GM19240 (cell line): ENCODE data around the gene P2RY1.

Experiments
- DNase-seq: peaks from one replicate; pipeline ENCODE4 v3.0.0; 2011; ENCODE audit warnings: low spot score; ENCODE audit not compliant: insufficient read length

Gene P2RY1, protein sequence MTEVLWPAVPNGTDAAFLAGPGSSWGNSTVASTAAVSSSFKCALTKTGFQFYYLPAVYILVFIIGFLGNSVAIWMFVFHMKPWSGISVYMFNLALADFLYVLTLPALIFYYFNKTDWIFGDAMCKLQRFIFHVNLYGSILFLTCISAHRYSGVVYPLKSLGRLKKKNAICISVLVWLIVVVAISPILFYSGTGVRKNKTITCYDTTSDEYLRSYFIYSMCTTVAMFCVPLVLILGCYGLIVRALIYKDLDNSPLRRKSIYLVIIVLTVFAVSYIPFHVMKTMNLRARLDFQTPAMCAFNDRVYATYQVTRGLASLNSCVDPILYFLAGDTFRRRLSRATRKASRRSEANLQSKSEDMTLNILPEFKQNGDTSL

DNA sequence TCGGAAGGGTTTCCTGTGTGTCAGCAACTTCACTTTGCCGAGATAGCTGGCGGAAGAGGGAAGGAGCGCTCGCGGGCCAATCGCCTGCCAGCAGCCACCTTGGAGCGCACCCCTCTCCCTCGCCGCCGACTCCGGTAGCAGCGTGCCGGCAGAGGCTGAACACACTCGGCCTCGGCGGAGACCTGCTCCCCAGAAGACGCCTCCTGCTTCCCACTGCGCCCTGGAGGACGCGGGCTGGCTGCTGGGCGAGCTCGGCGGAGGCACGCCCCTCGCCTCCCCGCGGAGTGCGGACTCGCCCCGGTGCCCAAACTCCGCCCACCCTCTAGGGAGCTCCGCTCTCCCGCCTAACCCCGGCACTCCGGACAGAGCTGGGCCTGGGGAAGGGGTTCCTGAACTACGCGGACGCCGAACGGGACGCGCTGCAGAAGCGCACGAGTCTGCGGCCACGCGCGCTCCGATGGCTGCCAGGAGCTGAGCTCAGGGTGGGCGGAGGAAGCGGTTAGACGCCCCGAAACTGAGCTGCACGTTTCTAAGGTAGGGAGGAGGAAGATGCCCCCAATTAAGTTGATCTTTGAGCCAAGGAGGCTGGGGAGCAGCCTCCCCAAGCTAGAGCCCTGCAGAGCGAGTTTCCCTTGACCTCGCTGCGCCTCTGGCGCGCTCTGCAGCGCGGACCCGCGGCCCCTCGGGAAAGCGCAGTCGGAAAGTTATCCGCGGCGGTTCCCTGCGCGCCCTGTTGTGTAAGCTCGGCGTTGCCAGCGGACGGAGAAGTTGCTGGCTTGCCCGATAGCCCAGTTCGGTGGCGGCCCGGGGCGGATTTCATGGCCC is at the start of gene P2RY1:
P2RY1 (plus strand) TSS at position 356 of the 825 bp plus-strand sequence. CDS start 652 bp downstream, outside the sequence.
- DNase-seq = peak; percentile 27

DNA sequence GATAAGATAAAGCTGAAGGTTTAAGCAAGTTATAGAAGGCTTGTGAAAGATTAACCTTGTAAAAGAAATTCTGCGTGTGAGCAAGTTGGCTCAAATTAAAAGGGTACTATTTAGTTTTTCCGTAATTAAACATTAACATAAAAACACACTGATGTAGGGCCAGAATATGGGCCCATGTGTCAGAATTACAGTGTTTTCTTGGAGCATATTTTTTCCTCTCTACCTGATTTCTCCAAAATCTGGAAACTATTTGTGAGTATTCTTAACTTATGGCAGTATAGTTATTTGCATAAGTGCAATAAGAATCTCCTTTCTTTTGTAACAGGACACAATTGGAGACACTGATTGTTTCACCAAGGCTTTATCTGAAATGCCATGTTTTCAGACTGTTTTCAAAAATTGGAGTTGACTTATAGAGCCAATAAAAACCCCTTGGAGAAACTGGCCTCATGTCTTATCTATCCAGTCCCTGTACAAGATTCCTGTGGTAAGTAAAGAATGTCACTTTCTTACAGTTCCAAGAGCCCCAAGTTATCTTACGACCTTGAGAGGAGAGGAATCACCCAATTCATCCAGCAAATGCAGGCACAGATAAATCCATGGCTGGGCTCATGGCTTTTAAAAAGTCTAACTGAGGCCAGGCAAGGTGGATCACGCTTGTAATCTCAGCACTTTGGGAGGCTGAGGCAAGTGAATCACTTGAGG is 47.8 kb upstream of the P2RY1 start:
- DNase-seq = no peak

DNA sequence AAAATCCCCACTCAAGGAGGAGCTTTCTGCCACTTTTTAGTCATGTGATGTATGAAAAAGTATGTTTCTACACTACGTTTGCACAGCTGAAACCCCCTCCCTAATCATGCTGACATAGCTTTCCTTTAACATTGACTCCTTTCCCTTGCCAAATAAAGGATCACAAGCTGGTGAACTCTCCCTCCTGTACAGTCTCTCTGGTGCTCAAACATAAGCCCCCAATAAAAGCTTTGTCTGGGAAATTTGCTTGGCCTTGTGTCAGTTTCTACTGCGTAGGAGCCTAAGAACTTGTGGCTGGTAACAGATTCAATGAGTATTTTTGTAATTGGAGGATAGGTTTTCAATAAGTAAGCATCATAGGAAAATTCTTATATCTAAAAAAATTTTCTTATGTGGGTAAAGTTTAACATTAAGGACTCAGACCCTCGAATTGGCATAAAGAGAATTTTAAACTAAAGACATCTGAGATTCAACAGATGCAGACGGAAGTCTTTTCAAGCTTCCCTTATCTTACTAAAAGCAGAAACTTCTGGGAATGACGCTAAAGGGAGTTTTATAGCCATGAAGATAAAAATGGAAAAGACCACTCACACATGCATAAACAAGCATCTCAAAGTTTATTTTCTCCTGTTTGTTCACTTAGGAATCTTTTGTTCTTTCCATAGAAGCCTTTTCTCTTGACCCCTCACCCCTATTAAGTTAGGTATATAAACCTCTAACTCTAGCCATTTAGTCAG is 44.1 kb upstream of the P2RY1 start:
- no peak for DNase-seq

DNA sequence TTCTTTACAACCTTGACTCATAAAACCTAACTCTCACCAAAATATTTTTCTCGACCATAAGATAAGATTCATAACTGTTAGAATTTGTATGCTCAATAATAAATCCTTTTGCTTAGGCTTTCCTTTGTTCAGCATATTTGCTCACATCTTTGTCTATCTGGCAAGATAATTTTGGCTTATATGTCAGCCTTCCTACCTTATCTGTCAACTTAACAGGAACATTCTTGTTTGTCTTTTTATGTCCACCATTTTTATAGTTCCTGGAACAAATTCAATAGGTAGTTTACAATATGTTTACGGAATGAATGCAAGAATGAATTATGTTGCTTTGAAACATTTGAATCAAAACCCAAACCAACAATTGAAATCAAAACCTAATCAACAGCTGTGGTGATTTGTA is 41.0 kb upstream of the P2RY1 start:
- DNase-seq = no peak

DNA sequence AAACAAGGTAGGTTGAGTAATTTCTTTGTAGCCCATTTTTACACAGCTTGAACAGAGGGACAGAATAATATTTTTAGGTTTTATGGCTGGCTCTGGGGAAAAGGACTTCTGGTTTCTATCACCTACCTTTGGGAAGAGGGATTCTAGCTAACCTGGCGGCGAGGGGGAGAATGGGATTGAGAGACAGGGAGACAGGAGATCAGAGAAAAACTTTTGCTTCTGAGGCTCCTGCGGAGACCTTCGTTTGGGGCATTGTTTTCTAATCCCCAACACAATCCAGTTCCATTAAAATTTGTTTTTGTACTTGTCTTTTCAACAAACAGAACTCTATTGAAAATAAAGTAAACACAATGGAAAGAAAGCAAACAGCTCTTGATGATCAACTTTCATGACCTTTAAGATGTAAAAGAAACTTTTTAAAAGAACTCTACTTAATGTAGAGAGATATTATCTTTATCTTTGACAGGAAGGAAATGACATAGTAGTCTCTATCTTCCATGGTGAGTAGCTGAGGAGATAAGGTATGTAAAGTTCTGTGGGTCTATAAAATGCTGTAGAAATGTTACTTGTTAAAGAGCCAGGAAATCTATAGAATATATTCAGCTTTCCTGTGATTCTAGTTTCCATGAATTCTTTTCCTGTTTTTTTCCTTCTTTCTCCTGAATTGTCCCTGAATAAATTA is 37.0 kb upstream of the P2RY1 start:
- DNase-seq = no peak

DNA sequence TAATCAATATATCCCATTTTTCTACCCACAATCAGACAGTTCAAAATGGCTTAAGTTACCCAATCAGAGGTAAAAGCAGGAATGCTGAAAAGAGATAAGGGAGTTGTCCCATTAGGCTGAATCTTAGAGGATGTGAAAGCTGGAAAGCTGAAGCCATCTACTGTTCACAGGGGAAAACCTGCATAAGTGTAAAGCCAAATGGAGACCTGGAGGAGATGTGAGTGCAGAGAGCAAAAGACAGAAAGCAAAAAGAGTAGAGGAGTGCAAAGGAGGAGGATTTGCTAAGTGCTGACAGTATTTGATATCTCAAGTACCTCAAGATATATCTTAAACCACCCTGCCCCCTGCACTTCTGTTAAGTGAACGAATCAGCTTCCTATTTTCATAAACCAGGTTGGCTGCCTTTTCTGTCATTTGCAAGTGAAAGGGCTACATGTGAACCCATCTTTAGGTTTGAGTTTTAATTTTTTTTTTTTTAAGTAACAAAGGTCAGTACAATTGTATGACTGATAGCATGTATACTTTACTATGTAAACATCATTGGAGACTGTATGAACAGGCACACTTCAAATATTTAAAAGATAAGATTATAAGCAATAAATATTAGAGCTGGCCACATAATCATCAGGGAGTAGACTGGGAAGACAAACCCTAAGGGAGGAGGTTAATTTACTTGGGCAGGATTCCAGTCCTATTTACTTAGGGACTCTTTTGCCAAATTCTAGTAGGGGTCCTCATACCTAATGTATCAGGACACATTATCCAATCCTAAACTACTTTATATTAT is 22.8 kb upstream of the P2RY1 start:
- DNase-seq = no peak

DNA sequence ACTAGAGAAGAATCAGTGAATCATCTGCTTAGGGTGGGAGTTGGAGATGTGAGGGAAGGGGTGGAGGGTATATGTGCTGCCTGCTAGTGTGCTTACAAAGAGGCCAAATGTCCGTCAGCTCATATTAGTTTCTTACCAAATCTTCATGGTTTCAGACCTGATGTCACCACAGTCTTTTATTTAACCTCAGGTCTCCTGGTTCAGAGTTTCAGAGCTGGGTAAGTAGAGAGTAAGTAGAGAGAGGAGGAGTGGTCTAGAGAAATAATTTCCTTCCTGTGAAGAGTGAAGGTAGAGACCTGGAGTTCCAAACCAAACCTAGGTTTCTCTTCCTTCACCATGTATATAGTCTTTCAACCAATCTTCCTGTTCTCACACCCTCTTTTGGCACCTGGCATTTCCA is 17.5 kb upstream of the P2RY1 start:
- DNase-seq = no peak

DNA sequence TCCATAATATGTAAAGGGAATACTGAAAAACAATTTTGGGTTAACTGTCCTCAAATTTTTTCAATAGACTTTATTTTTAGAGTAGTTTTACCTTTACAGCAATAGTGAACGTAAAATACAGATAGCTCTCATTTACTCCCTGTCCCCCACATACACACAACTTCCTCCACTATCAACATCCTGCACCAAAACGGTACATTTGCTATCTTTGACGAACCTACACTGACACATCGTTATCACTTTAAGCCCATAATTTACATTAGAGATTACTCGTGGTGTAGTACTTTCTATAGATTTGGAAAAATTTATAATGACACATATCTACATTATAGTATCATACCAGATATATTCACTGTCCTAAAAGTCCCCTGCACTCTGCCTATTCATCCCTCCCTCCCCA is 16.9 kb upstream of the P2RY1 start:
- DNase-seq = no peak

DNA sequence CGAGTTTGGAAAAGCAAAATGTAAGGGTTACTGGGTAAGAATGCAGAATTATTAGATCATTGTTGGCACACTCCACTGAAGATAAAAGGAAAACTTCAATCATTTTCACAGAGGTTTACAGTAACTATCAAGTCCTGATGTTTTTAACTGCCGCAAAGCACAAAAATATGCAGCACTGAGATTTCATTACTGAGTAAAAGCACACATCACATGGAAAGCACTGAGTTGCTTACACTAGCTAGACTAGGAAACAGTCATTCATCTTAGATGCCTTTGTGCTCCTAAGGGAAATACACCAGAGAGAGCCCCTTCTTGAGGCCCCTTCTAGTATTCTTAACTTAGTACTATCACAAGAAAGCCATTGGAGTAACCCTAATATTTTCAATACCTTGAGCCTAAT is 11.8 kb upstream of the P2RY1 start:
- no peak for DNase-seq

DNA sequence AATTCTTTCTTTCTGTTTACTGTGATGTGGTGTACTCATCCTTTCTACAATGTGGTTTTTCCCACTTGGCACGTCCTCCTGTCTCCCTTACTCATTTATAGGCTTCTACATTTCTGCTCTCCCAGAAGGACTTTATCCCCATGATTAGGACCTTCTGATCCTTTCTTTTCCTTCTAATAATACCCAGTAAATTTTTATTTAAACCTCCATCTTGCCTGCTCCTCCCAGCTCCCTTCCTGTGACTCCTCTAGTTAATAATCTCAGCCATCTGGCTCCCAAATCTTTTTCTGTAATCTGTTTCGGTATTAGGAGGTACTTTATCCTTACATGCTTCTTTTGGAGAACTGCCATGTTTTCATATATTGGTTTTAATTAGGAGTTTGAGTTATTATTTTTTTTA is 11.2 kb upstream of the P2RY1 start:
- DNase-seq = no peak

DNA sequence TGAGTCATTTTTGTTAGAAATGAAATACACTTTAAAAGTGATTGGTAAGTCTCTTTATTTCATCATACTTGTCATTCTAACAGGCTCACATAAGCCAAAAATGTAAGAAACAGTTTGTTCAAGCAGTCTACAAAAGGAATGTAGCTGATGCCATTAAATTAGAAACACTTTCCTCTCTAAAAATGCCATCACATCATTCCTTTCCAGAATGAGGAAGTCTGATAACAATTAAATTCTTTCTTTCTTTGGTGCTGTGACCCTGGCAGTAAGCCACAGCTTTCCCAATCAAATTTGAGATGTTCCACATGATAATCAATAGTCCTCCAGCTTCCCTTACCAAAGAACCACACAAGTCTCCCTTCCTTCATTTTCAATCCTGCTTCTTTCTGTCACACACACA is 9.4 kb upstream of the P2RY1 start:
- no peak for DNase-seq

DNA sequence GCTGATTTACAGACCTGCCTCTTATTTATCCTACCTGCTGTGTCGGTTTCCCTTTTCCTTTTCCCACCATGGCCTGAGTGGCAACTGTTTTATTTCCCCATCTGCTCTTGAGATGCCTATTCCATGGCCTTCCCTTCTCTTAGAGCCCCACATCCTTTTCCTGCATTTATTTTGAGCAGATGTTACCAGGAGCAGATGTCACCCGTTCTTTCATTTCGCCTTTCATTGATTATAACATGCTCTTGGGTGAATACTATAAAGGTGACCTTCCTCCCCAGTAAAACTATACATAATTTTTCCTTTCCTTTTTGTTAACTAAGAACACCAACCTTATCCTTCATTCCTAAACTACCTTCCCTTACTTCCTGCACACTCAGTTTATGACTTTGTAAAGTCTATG is 8.5 kb upstream of the P2RY1 start:
- no peak for DNase-seq

DNA sequence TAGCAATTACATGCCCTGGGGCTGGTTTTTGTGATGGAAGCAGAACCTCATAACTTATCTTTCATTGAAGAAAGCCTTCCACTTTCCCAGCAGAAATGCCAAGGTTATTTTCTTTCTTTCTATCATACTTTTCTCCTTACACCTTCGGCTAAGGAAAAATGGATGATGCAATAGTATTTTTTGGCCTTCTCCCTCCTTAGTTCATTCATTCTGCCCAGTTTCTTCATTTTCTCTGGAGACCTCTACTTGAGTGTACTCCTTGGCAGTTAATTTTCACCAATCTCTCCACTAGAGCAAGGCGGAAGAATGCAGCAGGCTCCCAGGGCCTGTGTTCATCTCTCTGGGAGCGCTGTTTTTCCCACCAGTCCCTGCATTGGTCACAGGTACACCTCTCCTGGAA is 7.6 kb upstream of the P2RY1 start:
- DNase-seq = no peak

DNA sequence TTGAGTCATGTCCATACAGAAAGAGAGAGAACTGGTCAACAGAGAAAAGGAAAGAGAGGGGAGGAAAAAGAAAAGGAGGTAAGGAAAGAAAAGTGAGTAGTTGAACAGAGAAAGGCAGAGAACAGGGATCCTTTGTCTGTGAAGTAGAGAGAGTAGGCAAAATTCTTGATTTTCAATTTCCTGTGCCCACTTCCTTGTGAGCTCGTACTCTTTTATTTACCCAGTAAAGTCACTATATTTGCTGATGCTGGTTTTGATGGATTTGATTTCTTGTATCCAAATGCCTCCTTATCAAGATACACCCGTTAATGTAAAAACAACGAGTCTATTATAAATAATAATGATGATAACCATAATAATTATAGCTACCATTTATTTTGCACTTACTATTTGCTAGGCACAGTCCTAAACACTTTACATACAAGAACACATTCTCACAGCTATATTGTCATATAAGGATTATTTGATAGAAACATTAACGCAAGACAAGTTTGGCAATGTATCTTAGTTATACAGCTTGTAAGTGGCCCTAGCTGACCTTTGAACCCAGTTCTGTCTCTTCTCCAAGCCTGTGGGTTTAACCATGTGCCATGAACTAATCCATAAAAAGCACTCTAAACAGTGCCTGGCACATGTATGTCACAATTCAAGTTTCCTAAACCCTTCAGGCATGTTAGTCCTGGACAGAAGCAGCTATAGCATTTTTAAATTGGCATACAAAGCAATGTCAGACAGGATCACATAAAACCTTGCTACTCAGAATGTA is 6.7 kb upstream of the P2RY1 start:
- DNase-seq = no peak

DNA sequence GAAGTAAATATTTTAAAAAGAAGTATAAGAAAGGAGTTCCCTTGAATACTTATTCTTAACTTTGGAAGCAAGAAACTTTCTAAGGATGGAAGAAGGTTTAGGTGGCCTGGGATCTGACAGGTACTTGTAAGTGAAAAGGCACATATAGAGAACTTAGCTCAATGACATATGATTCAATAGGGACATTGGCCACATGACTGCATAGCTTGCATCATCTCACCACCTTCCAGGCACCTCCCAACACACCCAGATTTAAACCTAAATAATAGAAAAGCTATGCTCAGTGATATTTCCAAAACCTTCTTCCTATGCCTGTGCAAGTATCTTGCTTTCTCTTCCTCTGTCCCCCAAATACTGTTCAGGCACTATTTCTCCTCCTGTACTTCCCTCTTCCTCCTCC is 4.7 kb upstream of the P2RY1 start:
- DNase-seq = no peak

DNA sequence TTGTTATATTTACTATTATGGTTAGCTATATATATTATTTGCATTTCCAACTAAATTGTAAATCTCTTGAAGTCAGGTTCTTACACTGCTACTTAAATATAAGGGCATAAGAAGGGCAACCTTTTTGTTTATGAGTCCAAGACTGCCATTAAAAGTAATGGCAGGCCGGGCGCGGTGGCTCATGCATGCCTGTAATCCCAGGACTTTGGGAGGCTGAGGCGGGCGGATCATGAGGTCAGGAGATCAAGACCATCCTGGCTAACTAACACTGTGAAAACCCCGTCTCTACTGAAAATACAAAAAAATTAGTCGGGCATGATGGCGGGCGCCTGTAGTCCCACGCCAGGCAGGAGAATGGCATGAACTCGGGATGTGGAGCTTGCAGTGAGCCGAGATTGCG is 2.9 kb upstream of the P2RY1 start:
- DNase-seq = no peak

DNA sequence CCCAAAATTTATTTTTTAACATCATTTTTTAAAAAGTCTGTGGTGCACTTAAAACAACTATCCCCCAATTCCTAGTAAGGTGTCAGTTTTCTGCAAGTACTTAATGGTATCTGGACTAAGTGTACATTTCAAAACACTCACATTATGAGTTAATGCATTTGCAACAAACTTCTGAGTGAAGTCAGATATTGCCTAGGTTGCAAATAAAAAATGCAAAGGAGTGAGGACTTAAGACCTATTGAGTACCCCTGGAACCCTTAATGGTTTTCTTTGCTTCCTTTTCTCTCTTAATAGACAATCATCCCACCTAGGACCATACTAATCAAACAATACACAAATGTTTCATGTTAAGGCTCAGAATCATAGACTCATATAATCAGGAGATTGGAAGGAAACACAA is 1.8 kb upstream of the P2RY1 start:
- DNase-seq = no peak

DNA sequence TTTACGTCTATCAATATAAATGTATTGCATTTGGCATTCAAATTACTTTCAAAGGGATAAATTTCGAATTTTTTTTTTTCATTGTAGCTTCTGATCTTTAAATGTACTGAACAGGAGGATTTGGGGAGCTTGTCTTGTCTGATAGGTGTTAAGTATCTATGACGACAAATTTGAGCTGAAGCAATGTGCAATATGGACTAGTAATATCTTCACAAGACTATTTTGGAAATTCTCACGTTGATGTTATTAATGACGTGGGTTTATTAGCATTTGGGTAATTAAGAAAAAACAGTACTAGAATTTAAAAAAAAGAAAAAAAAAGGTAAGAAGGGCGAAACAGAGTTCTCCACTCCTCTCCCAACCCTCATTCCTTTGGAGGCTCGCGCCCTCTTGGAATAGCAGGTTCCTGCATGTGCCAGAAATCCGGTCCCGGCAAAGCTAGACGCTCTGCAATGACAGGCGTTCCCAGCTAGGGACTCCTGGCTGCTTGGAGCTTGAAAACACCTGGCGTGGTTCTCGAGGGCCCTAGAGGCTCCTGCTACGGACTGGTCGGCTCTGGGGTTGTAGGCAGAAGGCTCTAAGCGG is 648 bp upstream of the P2RY1 start:
- no peak for DNase-seq

DNA sequence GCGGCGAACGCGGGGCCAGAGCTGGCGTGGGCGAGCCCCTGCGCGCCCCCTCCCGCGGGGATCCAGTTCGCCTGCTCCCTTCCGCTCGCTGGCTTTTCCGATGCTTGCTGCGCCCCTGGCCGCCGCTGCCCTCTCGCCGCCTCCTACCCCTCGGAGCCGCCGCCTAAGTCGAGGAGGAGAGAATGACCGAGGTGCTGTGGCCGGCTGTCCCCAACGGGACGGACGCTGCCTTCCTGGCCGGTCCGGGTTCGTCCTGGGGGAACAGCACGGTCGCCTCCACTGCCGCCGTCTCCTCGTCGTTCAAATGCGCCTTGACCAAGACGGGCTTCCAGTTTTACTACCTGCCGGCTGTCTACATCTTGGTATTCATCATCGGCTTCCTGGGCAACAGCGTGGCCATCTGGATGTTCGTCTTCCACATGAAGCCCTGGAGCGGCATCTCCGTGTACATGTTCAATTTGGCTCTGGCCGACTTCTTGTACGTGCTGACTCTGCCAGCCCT is 721 bp downstream of the P2RY1 start:
- no peak for DNase-seq
